NCI-H1092 treated with DMSO at 0.1 percent for 48 hours (cell line): ENCODE data around the gene DDR1.
A peak's percentile ranks its signal among the peaks of the same experiment; 100 is the strongest.
"Not testable (repeated sequence)": the region's sequence is repeated elsewhere in the genome, so short reads cannot be mapped to it uniquely, and the experiment has no call there.

Experiments
- DNase-seq: peaks from one replicate; lab custom pipeline; 2025; lab: John Stamatoyannopoulos, UW

The DDR1 gene

GRCh38 chr6:30894381-30894780 lies 10.1 kb downstream of the DDR1 start:
- no peak for DNase-seq

- DNase-seq = no peak
Observed at GRCh38 chr6:30894935-30895334, 10.6 kb downstream of the DDR1 start.

GRCh38 chr6:30895343-30895742 lies 11.0 kb downstream of the DDR1 start:
- DNase-seq = no peak

GRCh38 chr6:30896541-30896940 lies 12.2 kb downstream of the DDR1 start:
- no peak for DNase-seq

- DNase-seq = no peak
Observed at GRCh38 chr6:30897882-30898281, 13.6 kb downstream of the DDR1 start.

GRCh38 chr6:30898750-30899360 lies 14.5 kb downstream of the DDR1 start:
- DNase-seq = no peak

GRCh38 chr6:30900863-30901417 lies 16.6 kb downstream of the DDR1 start:
- no peak for DNase-seq

GRCh38 chr6:30901436-30901835 lies 17.1 kb downstream of the DDR1 start:
- DNase-seq = no peak

- not testable (repeated sequence) for DNase-seq
Observed at GRCh38 chr6:30902196-30902595, 17.9 kb downstream of the DDR1 start.

GRCh38 chr6:30902709-30903108 lies 18.4 kb downstream of the DDR1 start:
- no peak for DNase-seq

GRCh38 chr6:30903236-30903635 lies 18.9 kb downstream of the DDR1 start:
- no peak for DNase-seq

GRCh38 chr6:30907290-30907757 lies 23.0 kb downstream of the DDR1 start:
- not testable (repeated sequence) for DNase-seq

GRCh38 chr6:30907758-30908591 lies 23.7 kb downstream of the DDR1 start, which contains the start of gene GTF2H4:
TSS of gene GTF2H4 (plus strand) at chr6:30908207.
- peak; percentile 95 for DNase-seq

- DNase-seq = no peak
Observed at GRCh38 chr6:30908700-30909099, 24.4 kb downstream of the DDR1 start.

GRCh38 chr6:30910473-30910872 lies 26.2 kb downstream of the DDR1 start:
- not testable (repeated sequence) for DNase-seq

GRCh38 chr6:30912746-30913520 lies 28.6 kb downstream of the DDR1 start:
- DNase-seq = no peak

- DNase-seq = no peak
Observed at GRCh38 chr6:30913721-30914075, 29.4 kb downstream of the DDR1 start.

- peak; percentile 63 for DNase-seq
Observed at GRCh38 chr6:30914076-30914853, 29.9 kb downstream of the DDR1 start, which contains the start of gene VARS2. TSS of gene VARS2 (plus strand) at chr6:30914238. CDS start at chr6:30914837, 599 bp downstream.

- DNase-seq = no peak
Observed at GRCh38 chr6:30914854-30915590, 30.7 kb downstream of the DDR1 start.

GRCh38 chr6:30915591-30915946 lies 31.2 kb downstream of the DDR1 start:
- DNase-seq = peak; percentile 1

- no peak for DNase-seq
Observed at GRCh38 chr6:30917041-30917440, 32.7 kb downstream of the DDR1 start.
